Activated CD4-positive, alpha-beta T cell treated with anti-CD3 and anti-CD28 coated beads, Interleukin-2, amount 50 U/mL, for 4 hours (primary cell): ENCODE results near the gene RECK.

Source experiments
- DNase-seq, 2 experiments: peaks; one replicate each; pipeline ENCODE4 v3.0.0-alpha.2; 2020

The RECK gene

DNA sequence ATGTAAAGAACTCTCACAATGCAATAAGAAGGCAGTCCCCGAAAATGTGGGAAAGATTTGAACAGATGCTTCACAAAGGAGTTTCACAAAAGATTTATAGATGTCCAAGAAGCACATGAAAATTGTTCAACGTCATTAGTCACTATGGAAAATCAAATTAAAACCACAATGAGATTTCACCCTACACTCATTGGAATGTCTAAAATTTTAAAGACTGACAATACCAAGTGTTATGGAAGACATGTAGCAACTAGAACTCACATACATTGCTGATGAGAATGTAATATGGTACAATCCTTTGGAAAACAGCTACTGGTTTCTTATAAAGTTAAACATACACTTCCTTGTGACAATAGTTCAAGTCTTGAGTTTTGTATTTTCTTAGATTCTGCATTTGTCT lies 11.0 kb upstream of the RECK start:
- no peak for DNase-seq

DNA sequence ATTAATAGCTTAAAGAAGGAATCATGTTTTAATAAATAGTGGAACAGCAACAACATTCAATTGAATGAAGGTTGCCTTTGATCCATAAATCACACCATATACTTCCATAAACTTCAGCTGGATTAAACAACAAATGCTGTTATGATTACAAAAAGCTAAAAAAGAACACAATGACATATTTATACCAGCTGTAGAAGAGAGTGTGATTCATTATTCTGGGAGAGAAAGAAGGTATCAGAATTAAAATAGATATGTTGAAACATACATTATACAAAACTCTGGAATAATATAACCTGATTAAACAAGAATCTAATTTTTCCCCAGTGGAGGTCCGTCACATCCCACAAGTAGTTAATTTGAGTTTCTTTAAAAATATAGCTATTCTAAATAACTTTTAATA lies 7.5 kb upstream of the RECK start:
- DNase-seq, result no peak

DNA sequence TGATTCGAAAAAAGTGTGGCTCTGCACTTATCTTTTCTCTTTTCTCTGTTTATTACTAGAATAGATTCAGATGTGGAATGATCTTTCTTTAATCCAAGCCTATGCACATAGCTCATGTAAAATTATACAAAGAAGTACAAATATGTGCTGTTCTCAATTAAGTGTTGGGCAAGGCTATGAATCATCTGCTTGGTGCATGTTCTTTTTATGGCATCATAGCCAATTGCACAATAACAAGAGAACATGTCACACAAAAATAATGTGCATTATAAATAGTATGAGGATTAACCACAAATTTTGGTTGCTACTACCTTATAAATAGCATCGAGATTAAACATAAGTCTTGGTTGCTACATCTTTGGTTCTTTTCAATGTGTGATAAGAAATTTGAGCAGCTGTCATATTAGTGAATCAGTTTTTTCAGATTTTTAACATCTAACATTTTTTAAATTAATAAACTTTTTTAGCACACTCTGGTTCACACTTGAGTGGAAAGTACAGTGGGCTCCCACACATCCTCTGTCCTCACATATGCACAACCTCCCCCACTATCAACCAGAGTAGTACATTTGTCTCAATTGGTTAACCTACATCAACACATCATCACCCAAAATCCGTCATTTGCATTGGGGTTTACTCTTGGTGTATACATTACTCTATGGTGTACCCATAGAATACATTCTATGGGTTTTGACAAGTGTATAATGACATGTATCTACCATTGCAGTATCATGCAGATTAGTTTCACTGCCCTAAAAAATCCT lies 6.8 kb upstream of the RECK start:
- DNase-seq, result no peak

DNA sequence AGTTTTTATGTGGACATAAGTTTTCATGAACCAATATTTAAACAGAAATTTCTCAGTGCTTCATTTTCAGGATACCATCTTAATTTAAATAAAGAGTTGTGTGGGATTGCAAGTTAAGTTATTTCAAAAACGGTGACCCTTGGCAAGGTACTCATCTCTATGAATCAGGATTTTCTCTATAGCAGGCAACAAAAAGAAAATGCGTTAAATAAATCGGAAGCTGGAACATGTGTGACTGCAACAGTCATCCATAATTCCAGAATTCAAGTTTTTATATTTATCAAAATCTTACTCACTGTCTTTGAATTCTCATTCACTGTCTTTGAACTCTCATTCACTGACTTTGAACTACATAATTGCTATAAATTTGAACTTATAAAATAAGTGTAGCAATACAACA lies 5.8 kb upstream of the RECK start:
- DNase-seq, result no peak

DNA sequence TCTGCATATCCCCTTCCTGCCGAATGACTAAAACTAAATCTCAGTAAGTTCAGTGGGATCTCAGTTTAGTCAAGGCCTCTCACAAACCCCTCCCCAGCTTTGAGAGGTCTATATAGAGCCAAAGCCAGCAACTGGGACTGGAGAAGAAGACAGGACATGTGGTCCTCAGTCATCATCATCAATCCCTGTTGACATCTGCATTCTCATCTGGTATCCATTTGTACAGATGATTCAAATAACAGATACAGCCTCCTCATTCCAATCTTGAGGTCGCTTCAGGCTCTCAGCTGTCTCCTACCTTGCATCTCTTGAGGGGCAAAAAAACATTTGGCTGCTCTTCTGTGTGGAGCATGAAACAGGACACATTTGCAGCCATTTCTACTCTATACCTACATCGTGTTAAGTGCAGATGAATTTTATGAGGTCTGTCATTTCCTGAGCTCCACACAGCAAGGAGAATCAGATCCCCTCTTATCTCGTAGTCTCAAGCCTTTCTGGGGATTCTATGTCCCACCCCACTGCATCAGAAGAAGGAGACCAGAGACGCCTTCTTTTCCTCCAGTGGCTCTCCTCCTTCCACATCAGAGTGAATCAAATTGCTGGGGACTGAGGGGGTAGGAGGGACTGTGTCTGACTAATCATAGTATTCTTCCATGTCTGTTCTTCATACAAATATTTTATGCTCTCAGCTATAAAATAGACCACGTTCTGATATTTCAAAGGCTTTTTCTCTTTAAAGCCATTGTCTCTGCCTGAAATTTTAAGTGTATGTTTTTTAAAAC lies 4.7 kb upstream of the RECK start:
- DNase-seq, result no peak

DNA sequence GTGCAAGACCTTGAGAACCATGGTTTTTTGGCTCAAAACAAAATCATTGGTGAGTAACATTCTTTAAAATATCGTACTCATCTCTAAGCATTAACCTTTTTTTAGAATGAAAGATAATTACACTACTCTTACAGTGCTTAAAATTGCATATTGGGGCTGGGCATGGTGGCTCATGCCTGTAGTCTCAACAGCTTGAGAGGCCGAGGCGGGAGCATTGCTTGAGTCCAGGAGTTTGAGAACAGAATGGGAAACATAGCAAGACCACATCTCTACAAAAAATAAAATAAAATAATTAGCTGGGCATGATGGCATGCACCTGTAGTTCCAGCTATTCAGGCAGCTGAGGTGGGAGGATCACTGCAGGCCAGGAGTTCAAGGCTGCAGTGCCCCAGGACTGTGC lies 2.9 kb upstream of the RECK start:
- DNase-seq, result no peak

DNA sequence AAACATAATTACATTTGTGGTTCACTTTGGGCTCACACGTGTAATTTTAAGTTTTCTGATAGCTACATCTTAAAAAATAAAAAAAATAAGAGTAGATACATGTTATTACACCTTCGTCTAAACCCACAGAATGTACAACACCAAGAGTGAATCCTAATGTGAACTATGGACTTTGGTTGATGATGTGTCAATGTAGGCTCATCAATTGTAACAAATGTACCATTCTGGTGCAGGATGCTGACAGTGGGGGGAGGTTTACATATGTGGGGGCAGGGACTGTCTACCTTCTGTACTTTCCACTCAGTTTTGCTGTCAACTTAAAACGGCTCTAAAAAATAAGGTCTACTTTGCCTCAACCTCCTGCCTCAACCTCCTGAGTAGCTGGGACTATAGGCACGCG lies 2.5 kb upstream of the RECK start:
- no peak for DNase-seq

DNA sequence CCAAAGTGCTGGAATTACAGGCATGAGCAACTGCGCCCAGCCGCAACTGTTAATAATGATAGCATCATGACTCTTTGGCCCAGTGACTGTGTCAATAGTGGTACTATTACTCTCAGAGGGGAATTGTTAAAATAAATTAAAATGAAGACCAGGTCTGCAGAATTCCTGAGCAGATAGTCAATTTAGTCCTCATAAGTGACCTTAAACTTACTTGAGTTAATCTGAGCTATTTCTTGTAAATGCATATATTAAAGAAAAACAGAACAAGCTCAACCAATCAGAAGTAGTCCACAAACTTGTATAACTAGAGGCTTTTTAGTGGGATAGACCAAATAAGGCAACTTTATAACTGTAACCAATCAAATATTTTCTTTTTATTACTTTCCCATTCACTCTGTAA lies 1.7 kb upstream of the RECK start:
- DNase-seq, result no peak

DNA sequence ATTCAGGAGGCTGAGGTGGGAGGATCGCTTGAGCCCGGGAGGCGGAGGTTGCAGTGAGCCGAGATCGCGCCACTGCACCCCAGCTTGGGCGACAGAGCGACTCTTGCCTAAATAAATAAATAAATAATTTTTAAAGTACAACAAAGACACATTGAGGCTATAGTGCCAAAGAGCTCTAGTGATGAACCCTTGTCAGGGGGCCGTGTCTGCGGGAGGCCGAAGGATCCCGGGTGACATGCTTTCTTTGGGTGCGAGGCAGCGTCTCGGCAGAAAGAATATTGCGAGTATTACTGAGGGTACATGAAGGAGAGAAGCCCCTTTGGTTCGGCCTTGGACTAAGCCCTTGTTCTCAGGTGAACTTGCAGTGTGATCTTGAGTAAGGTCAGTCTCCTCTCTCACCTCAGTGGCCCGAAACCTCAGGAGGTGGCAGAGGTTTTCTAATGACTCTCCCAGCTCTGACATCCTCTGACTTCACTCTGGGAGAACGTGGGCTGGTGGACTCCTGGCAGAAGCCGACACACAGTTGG lies 397 bp upstream of the RECK start:
- no peak for DNase-seq

DNA sequence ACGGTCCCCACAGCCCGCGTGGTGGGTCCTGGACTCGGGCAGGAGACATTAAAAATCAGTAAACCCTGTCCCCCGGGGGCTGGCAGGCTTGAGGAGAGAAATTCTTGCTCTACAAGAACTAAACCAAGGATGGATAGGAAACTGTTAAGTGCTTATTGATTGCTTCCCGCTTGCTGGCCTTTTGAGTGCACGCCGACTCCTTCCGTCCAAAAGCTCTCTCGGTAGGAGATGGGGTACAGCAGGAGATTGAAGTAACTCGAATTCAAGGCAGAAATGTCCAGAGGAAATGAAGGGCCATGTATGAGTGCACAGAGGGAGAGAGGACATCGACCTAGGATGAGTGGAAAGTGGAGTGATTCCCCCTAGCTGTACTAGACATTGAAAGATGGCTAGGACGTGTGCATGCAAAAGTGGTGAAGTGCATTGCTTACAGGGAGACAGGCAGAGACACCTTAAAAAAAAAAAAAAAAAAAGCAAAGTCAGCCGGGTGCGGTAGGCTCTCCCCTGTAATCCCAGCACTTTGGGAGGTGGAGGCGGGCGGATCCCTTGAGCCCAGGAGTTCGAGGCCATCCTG lies 923 bp downstream of the RECK start:
- DNase-seq, result no peak

DNA sequence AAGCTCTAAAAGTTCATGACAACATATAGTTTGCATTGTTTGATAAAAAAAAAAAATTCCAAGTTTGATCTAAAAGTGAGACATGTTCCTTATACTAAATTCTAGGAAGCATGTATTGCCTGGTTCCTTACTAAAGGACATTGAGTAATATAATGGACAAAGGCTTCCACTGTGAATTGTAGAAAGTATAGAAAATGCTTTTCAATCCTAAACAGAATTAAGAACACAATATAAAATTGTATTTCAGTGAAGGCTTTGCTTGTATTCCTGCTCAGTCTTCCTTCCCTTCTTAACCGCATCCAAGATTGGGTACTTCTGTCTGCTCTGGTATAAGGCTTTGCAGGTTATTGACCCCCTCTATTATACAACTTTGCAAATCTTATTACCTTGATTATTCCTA lies 2.4 kb downstream of the RECK start:
- no peak for DNase-seq

DNA sequence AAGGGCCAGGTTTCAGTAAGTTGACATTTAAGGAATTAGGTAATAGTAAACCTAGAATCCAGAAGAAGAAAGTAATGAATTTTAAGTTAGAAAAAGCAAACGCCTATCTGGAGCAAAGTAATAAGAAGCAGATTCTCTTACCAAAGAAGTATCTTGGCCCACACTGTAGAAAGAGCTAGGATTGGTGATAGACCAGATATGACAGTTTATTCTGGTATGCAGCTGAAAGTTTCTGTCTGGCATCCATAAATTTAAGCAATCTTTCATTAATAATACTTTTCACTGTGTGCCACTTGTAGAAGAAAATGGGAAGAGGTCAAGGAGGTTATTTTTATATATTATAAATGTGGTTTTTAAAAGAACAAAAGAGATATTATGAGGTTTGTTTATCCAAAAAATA lies 3.0 kb downstream of the RECK start:
- DNase-seq, result no peak

DNA sequence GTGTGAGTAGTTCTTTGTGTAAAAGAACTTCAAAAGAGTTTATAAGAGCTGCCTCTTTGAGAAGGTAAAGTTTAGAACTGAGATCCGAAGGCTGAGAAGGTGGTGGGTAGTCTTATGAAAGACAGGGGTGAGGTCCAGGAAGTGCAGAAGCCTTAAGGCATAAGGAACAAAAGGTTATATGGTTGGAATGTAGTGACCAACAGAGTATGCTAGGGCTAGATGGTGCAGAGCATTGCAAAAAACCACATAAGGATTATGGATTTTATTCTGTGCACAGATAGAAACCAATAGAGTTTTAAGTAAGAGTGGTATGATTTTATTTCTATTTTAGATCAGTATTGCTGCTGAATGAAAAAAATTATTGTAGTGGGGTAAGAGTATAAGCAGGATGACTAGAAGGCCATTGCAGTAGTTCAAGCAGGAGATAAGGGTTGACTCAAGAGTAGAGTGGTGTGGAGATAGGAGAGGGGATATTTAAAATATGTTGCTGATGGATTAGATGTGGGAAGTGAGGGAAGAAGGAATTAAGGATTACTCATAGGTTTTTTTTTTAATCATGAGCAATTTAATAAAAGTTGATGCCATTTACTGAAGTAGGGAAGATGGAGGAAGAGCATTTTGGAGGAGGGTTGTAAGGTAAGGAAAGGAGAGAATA lies 3.7 kb downstream of the RECK start:
- no peak for DNase-seq

DNA sequence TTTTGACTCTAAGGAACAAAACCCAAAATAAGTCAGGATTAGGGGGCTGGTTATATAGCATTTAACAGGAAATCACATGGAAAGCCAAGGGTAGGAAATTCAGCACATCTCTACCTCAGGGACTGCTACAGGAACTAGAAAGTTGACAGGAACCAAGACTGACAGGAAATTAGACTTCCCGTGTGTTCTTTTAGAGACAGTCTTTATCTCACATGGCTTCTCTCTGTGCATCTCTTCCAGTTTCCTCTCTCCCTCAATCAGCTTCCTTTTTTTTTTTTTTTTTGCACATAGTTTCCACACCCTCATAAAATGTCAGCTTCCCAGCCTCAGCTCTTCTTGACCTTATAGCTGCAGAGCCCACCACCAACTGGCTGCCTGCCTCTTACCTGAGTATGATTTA lies 4.8 kb downstream of the RECK start:
- no peak for DNase-seq

DNA sequence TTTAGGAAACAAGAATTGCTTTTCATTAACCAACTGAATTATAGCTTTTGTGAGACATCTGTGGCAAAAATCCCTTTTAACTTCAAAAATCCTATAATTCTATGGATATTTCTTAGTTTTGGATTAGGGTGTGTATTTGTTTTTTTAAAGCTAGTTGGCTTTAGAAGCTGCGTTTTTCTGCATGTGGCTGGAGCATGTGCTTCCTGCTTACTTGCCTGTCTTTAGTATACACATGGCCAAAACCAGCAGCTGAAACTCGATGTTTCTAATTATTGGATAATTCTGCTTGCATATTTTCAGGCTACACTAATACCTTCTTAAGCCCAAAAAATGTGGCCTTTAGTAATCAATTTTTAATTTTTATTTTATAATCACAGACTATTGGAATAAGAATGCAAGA lies 8.9 kb downstream of the RECK start:
- DNase-seq, result no peak

DNA sequence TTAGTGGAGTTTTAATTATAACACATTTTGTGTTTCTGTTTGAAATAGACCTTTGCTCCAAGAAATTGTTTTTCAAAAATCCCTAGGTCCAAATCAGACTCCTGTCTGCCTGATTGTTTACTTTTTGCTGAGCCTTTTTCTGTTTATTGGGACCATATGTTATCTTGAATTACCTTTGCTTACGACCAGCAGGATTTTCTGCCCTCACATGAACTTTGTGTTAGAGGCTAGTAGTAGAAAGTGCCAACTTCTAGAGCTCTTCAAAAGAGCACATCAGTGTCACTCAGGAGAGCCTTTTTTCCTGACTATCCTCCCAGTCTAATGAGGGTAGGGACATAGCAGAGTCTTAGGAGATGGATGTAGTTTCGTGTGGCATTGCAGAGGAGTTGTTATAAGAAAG lies 10.2 kb downstream of the RECK start:
- DNase-seq, result no peak

DNA sequence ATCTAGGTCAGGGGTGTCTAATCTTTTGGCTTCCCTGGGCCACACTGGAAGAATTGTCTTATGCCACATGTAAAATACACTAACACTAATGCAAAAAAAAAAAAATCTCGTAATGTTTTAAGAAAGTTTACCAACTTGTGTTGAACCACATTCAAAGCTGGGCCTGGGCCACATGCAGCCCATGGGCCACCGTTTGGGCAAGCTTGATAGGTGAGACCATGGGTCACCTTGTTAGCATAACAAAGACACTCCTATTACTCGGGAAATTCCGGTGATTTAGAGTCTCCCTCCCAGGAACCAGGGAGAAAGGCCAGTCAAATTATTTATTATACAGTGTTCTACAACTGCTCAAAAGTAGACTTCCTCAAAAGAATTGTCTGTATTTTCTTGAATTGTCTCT lies 12.7 kb downstream of the RECK start:
- DNase-seq, result no peak

DNA sequence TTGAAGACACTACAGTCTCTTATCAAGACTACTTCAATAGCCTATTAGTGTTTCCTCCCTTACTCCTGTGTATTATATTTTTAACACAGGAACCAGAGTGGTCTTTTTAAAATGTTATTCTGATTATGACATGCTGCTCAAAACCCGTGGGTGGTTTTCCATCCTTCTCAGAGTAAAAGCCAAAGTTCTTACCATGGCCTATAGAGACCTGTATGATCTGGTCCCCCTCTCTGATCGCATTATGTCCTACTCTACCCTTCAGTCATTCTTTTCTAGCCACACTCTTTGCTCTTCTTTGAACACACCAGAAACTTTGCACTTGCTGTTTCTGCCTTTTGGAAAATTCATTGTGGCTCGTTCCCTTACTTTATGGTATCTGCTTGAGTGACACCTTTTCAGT lies 13.8 kb downstream of the RECK start:
- no peak for DNase-seq

DNA sequence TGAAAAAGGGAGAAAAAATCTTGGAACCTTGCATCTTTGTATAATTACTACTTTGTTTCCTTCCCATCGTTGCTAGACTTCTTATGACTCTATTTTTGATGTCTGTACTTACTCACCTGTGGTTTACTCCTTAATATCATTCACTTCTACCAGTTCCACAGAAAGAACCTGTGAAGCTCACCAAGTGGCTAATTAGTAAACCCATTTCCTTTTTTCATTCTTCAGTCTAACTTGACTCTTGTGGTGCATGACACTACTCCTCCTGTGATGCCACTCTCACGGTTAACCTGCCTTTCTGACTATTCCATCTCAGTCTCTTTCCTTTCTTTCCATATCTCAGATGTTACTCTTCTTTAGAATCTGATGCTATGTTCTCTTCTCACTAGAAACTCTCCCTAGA lies 14.6 kb downstream of the RECK start:
- no peak for DNase-seq

DNA sequence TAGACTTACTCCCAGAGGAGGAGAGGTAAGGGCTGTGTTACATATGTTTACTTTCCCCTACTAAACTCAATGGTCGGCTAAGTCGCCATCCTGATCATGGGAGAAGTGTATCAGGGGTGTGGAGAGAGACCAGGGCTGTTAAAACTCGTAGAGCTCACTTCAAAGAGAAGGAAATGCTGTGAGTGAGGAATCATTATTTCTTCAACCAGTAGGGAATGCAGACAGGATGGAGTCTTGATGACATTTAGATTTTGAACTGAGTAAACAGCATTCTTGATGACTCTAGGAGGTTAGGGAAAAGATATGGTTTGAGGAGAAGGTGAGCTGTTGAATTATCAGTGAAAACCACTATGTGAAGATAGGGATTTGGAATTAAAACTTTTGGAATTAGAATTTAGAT lies 17.3 kb downstream of the RECK start:
- DNase-seq, result no peak

DNA sequence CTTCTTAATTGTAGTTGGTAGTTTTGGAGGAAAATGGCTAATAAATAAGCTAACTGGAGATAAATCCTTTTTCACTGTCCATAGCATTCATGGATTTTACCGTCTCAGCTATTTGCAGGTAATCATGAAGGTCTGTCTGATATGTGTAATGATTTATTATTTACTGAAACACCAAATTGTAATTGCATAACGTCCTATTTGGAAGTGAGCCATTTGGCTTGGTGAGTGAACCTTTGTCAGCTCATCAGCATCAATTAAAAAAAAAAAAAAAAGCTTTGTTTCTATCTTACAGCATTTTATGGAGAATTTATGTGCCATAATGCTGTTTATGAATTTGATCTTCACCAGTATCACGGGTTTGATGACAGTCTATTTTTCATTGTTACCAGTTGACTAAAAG lies 20.2 kb downstream of the RECK start:
- DNase-seq, result no peak

DNA sequence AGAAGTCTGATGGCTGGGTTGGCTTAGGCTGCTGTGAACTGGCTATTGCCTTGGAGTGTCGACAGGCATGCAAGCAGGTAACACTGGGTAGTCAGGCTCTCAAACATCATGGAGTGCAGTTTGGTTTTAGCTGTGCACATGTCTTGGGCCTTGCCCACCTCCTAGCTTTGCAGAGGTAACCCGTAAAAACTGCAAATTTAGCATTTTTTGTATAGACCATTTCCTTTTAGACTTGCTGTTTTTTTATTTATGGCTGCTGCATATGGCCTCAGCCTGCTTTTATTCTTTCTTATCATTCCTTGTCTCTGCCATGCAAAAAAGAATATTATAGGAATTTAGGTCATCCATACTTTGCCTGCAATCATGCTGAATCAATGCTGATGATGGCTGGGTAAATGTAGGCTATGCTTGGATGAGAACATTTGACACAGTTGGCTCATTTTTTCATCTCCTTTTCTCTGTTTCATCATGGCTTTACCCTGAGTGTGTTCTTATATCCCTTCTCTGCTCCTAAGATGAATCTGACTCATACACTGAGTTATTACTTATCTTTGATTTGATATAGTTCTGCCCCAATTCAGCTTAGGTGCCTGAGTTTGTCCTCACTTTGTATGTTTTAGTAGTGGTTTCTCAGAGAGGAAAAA lies 27.2 kb downstream of the RECK start:
- no peak for DNase-seq

DNA sequence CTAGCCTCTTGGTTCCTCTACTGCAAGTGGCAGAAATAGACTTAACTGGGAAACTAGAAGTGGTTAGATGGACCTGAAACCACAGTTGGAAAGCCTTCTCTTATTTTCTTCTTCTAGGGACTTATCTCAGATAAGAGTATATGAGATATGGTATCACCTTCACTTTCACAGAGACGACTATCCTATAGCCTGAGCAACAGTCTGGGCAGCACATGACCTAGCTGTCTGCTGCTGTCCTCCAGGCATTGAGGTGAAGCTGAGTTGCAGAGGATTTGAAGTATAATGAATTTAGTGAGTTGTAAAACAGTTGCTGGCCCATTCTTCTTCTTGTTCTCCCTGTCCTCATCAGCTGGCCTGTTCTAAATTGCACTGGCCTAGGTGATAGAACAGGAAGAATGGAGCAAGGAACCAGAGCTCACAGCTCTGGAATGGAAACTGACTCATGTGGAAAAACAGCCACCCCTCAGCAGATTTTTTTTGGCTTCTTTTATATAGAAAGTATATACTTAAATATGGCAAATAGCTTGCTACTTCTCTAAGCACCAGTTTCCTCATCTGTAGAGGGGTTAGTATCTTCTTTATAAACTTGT lies 27.8 kb downstream of the RECK start:
- no peak for DNase-seq
